Kidney (tissue), 14 donors: ENCODE data around the gene LYRM4. TPM values are rescaled to one million over a fixed set of nuclear protein-coding genes. Genes with fewer than 3 reads are reported as not detected.

ENCODE experiments used
- DNase-seq, 5 donors: peaks; one replicate each; pipeline ENCODE4 v3.0.0-alpha.2; 2013 to 2020
- FAIRE-seq: peaks from 2 replicates; lab custom pipeline; 2012; peaks lifted over from hg19 to GRCh38; lab: Jason Lieb, UNC
- H3K27ac ChIP-seq, 2 donors: one replicate each; pipeline ENCODE4 v1.7.0; 2013; ENCODE audit warnings: low read depth in 2 of 2, low read length in 2 of 2, inconsistent platforms in 1 of 2
- H3K27me3 ChIP-seq: one replicate; pipeline ENCODE4 v1.7.1; 2013; ENCODE audit warnings: low read length, inconsistent platforms; ENCODE audit not compliant: control insufficient read depth, insufficient read depth
- H3K36me3 ChIP-seq, 3 donors: one replicate each; pipeline versions ENCODE4 v1.7.0 to v1.7.1; 2013; ENCODE audit warnings: low read length in 3 of 3, control low read depth in 1 of 3, inconsistent platforms in 1 of 3; ENCODE audit not compliant: insufficient read depth in 3 of 3, control insufficient read depth in 2 of 3
- H3K4me1 ChIP-seq, 3 donors: one replicate each; pipeline versions ENCODE4 v1.7.0 to v1.7.1; 2013; ENCODE audit warnings: low read length in 3 of 3, inconsistent platforms in 1 of 3, low read depth in 1 of 3; ENCODE audit not compliant: control insufficient read depth in 2 of 3, insufficient read depth in 2 of 3
- H3K4me3 ChIP-seq, 3 donors: one replicate each; pipeline versions ENCODE4 v1.7.0 to v1.8.1; 2013; ENCODE audit warnings: low read length in 3 of 3, control low read depth in 1 of 3, inconsistent platforms in 1 of 3
- H3K9ac ChIP-seq, 3 donors: one replicate each; pipeline versions ENCODE4 v1.7.0 to v1.7.1; 2013; ENCODE audit warnings: low read length in 3 of 3, control low read depth in 1 of 3, inconsistent platforms in 1 of 3
- H3K9me3 ChIP-seq, 3 donors: one replicate each; pipeline versions ENCODE4 v1.7.0 to v1.7.1; 2013; ENCODE audit warnings: low read length in 3 of 3, control low read depth in 1 of 3, inconsistent platforms in 1 of 3; ENCODE audit not compliant: control insufficient read depth in 2 of 3, insufficient read depth in 1 of 3
- intact Hi-C: fragments of 100-400 bp; cut with DNase I; formaldehyde crosslinking; loops from one replicate; pipeline ENCODE4 v1.11.1; 2022
- polyA plus RNA-seq: library from polyadenylated mRNA; stranded (reverse); fragments of 350-450 nt; fragmentation: Illumina TruSeq; extraction: RNeasy Lipid Tissue Mini Kit (QIAGEN cat#74804); gene quantifications from one replicate; pipeline ENCODE4 v1.2.3, GENCODE V29; 2014; ENCODE audit warnings: low read depth, low replicate concordance; ENCODE audit not compliant: insufficient read depth
- total RNA-seq: library from RNA; stranded (reverse); fragmentation: NEBNext Ultra II Directional; extraction: Animal tissue kit (Norgen Biotek cat#: 25700); gene quantifications from one replicate; pipeline ENCODE4 v1.2.1, GENCODE V29; 2021
- TF ChIP-seq, protein P1 (sequence below): IDR thresholded peaks from 3 replicates; pipeline ENCODE4 v1.5.1; 2012; ENCODE audit warnings: mild to moderate bottlenecking, moderate library complexity, borderline replicate concordance; ENCODE audit not compliant: insufficient read depth; ENCODE audit errors: extremely low read depth
- donor health status: control.
- donor health status: control.
- donor health status: control.
- donor health status: control.
- donor health status: control.
- donor health status: DM: yes; HTN: yes; CAD: no.
- donor health status: Normal renal cell carcinoma (clear cell type).

LYRM4 gene
- total and polyA plus RNA-seq, 2 donors from 2014 or later, result 21.3 to 31.8 TPM

DNA sequence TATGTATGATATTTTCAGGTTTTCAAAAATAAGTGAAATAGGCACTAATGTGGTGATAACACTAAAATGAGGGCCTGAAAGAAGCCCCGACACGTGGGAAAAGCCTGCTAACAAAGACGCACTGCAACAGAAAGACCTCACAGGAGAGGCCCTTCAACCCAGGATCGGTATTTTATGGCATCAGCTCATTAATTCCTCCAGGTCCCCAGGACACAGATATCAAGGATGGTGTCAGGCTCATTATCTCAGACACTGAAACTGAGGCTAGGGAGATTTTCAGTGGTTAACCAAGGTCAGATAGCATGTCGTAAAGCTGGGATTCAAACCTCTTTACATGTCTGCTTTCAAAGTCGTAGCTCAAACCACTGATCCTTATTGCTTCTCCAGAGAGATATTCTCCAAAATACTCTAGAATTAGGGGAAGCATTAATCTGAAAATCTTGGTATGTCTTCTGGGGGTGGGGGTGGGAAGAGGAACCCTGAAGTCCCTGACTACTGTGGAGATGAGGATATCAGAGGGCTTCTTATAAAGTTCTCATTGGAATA is 111.5 kb downstream of the LYRM4 start:
- DNase-seq, result no peak
- H3K27ac ChIP-seq, result no peak overlapping the region
- H3K9ac ChIP-seq, result no peak overlapping the region
- H3K27me3 ChIP-seq, result no peaks in the 10 kb centered on the region
- no peaks in the 10 kb centered on the region for H3K4me1 ChIP-seq
- TF ChIP-seq, protein P1, sequence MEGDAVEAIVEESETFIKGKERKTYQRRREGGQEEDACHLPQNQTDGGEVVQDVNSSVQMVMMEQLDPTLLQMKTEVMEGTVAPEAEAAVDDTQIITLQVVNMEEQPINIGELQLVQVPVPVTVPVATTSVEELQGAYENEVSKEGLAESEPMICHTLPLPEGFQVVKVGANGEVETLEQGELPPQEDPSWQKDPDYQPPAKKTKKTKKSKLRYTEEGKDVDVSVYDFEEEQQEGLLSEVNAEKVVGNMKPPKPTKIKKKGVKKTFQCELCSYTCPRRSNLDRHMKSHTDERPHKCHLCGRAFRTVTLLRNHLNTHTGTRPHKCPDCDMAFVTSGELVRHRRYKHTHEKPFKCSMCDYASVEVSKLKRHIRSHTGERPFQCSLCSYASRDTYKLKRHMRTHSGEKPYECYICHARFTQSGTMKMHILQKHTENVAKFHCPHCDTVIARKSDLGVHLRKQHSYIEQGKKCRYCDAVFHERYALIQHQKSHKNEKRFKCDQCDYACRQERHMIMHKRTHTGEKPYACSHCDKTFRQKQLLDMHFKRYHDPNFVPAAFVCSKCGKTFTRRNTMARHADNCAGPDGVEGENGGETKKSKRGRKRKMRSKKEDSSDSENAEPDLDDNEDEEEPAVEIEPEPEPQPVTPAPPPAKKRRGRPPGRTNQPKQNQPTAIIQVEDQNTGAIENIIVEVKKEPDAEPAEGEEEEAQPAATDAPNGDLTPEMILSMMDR, result no peak
- FAIRE-seq, result no peak
- no peak overlapping the region for H3K4me3 ChIP-seq
- no peaks in the 10 kb centered on the region for H3K9me3 ChIP-seq
- no peaks in the 10 kb centered on the region for H3K36me3 ChIP-seq
- intact Hi-C loops, result no loop called here

DNA sequence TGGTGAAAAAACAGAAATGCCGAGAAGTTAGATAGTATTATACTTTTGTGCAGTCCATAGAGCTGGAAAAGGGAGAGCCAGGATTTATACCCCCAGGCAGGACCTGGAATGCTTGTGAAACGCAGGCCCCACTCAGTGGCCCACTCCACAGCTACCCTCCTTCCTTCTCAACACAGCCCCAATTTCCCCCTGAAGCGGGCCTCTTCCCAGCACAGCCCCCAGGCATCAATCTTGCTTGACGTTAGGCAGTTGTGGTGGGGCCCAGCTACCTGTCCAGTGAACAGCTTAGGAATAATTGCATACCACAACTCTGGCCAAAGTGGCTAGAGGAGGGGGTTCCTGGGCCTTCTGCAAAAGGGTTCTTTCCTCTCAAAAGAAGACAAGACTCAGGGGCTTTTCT is 114.4 kb downstream of the LYRM4 start:
- H3K4me1 ChIP-seq, result no peaks in the 10 kb centered on the region
- peak in 3 of 5 donors; percentile 42 to 52 (median 51) for DNase-seq
- H3K9ac ChIP-seq, result no peak overlapping the region
- no peak for FAIRE-seq
- TF ChIP-seq, protein P1, result no peak
- no peak overlapping the region for H3K4me3 ChIP-seq
- intact Hi-C loops, result no loop called here
- H3K9me3 ChIP-seq, result no peaks in the 10 kb centered on the region
- no peaks in the 10 kb centered on the region for H3K27me3 ChIP-seq
- H3K36me3 ChIP-seq, result no peaks in the 10 kb centered on the region
- no peak overlapping the region for H3K27ac ChIP-seq

DNA sequence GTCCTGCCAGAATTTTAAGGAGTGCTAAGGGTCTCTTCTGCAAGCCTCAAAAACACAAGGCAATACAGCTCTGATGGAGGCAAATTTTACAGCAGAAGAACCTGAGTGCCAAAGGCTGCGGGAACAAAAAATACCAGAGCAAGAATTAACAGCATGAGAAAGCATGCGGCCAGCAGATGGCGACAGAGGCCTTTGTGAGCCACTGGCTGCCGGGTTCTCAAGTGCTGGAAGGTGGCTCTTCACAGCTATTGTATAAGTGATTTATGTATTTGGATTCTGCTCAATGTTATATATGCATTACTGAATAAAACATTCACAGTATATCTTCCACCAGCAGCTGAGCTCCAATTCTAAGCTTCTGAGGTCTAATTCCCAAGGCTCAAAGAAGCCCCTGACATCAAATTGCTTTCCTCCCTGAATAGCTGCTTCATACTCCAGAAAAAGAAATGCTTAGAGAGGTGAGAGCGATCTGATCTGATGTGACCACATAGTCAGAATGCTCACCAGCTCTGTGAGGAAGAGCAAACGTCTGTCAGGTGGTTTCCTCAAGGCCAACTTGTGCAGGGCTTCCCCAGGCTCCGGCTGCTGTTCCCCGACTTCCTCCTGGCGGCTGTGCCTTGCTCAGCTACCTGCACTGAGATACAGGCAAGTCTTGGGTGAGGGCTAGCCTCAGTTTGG is 117.0 kb downstream of the LYRM4 start:
- TF ChIP-seq, protein P1, result peak; percentile 96
- Histone ChIP-seq H3K4me3 (no peak overlapping the region), H3K9me3 (no peaks in the 10 kb centered on the region), H3K27me3 (no peaks in the 10 kb centered on the region), H3K27ac (no peak overlapping the region), H3K9ac (no peak overlapping the region), H3K4me1 (no peaks in the 10 kb centered on the region), H3K36me3 (no peaks in the 10 kb centered on the region)
- peak; percentile 88 to 95 (median 91) for DNase-seq
- intact Hi-C loops, result no loop called here
- FAIRE-seq, result no peak

DNA sequence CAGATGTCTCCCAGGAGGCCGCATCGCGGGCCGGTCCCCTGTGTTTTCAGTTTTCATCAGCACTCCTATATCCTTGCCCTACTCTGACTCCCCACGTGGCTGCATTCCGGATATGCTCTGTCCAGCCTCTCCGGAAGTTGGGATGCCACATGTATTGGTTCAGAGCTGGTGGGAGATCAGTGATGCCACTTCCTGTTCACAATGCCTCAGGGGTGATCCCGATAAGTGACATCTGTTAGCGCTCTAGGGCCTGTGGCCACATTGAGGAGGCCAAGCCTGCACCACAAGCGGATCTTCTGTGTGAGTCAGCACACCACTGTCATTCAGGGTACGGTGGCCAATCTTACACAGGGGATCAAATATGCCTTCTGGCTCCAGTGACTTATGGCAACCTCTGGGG is 117.8 kb downstream of the LYRM4 start:
- no peaks in the 10 kb centered on the region for H3K4me1 ChIP-seq
- no peaks in the 10 kb centered on the region for H3K36me3 ChIP-seq
- intact Hi-C loops, result no loop called here
- TF ChIP-seq, protein P1, result no peak
- DNase-seq (no peak), FAIRE-seq (no peak)
- H3K9me3 ChIP-seq, result no peaks in the 10 kb centered on the region
- H3K9ac ChIP-seq, result no peak overlapping the region
- no peaks in the 10 kb centered on the region for H3K27me3 ChIP-seq
- H3K27ac ChIP-seq, result no peak overlapping the region
- no peak overlapping the region for H3K4me3 ChIP-seq
